Stimulated activated CD8-positive, alpha-beta memory T cell treated with anti-CD3 and anti-CD28 coated beads, Interleukin-7, amount 100 ng/mL, for 4 hours (primary cell): ENCODE data around the gene ATP8B4.
"Not testable (repeated sequence)": the region's sequence is repeated elsewhere in the genome, so short reads cannot be mapped to it uniquely, and the experiment has no call there.

Experiments used
- DNase-seq, 2 donors: peaks; one replicate each; pipeline ENCODE4 v3.0.0-alpha.2; 2020; ENCODE audit warnings: low read depth in 2 of 2

The ATP8B4 gene

GRCh38 chr15:50140983-50141382 lies 21.9 kb upstream of the ATP8B4 start:
- no peak for DNase-seq

- no peak for DNase-seq
These were observed 21.1 kb upstream of the ATP8B4 start for GRCh38 chr15:50140098-50140497.

GRCh38 chr15:50138391-50138790 lies 19.4 kb upstream of the ATP8B4 start:
- no peak for DNase-seq

- DNase-seq: no peak
These were observed 18.9 kb upstream of the ATP8B4 start for GRCh38 chr15:50137893-50138292.

GRCh38 chr15:50137330-50137761 lies 18.3 kb upstream of the ATP8B4 start:
- no peak for DNase-seq

GRCh38 chr15:50135031-50135551 lies 16.1 kb upstream of the ATP8B4 start:
- DNase-seq: no peak

GRCh38 chr15:50134524-50135024 lies 15.5 kb upstream of the ATP8B4 start:
- no peak for DNase-seq

GRCh38 chr15:50132251-50132984 lies 13.4 kb upstream of the ATP8B4 start:
- not testable (repeated sequence) for DNase-seq

GRCh38 chr15:50131617-50132016 lies 12.6 kb upstream of the ATP8B4 start:
- no peak for DNase-seq

- DNase-seq: no peak
These were observed 9.2 kb upstream of the ATP8B4 start for GRCh38 chr15:50128266-50128665.

GRCh38 chr15:50127255-50127777 lies 8.3 kb upstream of the ATP8B4 start:
- DNase-seq: no peak

GRCh38 chr15:50126072-50126471 lies 7.0 kb upstream of the ATP8B4 start:
- DNase-seq: no peak

- no peak for DNase-seq
These were observed 5.6 kb upstream of the ATP8B4 start for GRCh38 chr15:50124631-50125030.

- no peak for DNase-seq
These were observed 5.0 kb upstream of the ATP8B4 start for GRCh38 chr15:50123861-50124557.

GRCh38 chr15:50120729-50121128 lies 1.7 kb upstream of the ATP8B4 start:
- no peak for DNase-seq

- DNase-seq: no peak
These were observed 1.5 kb downstream of the ATP8B4 start for GRCh38 chr15:50117431-50118027.

- no peak for DNase-seq
These were observed 2.6 kb downstream of the ATP8B4 start for GRCh38 chr15:50116477-50116876.

- no peak for DNase-seq
These were observed 4.8 kb downstream of the ATP8B4 start for GRCh38 chr15:50113992-50114780.

- no peak for DNase-seq
These were observed 5.9 kb downstream of the ATP8B4 start for GRCh38 chr15:50113187-50113505.

GRCh38 chr15:50112488-50113186 lies 6.4 kb downstream of the ATP8B4 start:
- no peak for DNase-seq

- DNase-seq: no peak
These were observed 8.7 kb downstream of the ATP8B4 start for GRCh38 chr15:50110285-50110684.
